ENCODE measurements around the gene NOVA2.

GRCh38 chr19:45885556-45886426, 87.9 kb downstream of the NOVA2 start, which contains the start of gene IRF2BP1:
- no peak for TF ChIP-seq CTCF (IDR thresholded peaks at IDR 0.05; ENCODE audit: low read depth, low read length, poor library complexity, severe bottlenecking)
- TF ChIP-seq EZH2phosphoT487 (IDR thresholded peaks at IDR 0.05; ENCODE audit: borderline replicate concordance, low read length), result no peak

Measured in DOHH2 (cell line).